ENCODE data around the gene CDK15.

DNA sequence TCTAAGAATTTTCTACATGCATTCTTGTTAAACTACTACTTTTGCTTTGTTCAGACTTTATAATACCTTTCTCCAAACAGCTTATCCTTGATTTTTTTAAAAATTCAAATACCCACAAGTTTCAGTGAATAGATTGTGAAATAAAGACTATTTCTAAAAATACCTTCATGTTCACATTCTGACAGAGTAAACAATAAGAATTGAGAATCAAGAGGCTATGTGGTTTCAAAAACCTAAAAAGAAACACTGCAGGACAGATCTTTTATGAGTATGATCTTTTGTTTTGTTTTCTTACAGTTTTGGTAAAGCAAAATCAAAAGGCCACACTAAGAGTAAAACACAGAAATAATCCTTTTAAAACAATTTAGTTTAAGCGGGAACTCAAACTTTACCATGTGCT lies 46.8 kb upstream of the CDK15 start:
- TF ChIP-seq POLR2A (IDR thresholded peaks at IDR 0.05) = no peak
- TF ChIP-seq, protein P1, sequence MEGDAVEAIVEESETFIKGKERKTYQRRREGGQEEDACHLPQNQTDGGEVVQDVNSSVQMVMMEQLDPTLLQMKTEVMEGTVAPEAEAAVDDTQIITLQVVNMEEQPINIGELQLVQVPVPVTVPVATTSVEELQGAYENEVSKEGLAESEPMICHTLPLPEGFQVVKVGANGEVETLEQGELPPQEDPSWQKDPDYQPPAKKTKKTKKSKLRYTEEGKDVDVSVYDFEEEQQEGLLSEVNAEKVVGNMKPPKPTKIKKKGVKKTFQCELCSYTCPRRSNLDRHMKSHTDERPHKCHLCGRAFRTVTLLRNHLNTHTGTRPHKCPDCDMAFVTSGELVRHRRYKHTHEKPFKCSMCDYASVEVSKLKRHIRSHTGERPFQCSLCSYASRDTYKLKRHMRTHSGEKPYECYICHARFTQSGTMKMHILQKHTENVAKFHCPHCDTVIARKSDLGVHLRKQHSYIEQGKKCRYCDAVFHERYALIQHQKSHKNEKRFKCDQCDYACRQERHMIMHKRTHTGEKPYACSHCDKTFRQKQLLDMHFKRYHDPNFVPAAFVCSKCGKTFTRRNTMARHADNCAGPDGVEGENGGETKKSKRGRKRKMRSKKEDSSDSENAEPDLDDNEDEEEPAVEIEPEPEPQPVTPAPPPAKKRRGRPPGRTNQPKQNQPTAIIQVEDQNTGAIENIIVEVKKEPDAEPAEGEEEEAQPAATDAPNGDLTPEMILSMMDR (IDR thresholded peaks at IDR 0.05) = no peak

All from body of pancreas (tissue), 4 donors.